Effector CD8-positive, alpha-beta T cell (primary cell): ENCODE measurements around the gene SMG6.

Experiments used
- DNase-seq: peaks from one replicate; lab custom pipeline; 2025; lab: John Stamatoyannopoulos, UW

SMG6 gene

DNA sequence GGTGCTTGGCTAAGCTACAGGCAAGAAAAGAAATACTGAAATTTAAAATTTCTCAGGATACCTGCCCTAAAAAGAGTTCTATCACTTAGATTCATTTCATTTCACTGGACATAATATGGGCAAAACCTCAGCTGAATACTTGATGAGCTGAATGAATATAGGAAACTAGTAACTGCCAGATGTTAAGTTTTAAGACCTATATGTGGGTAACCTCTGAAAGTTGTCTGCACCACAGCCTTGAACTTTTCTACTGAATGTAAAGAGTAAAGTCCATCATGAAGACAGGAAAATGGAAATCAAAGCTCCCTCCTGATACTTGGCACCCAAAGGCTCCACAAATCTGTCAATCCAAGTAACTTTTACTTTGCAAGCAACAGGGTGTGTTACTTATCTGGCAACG, 197.9 kb downstream of the SMG6 start:
- no peak for DNase-seq

- no peak for DNase-seq
These were observed 200.4 kb downstream of the SMG6 start for GRCh38 chr17:2102931-2103809.

- DNase-seq, result peak; percentile 8
These were observed 201.9 kb downstream of the SMG6 start for GRCh38 chr17:2101448-2102257.

DNA sequence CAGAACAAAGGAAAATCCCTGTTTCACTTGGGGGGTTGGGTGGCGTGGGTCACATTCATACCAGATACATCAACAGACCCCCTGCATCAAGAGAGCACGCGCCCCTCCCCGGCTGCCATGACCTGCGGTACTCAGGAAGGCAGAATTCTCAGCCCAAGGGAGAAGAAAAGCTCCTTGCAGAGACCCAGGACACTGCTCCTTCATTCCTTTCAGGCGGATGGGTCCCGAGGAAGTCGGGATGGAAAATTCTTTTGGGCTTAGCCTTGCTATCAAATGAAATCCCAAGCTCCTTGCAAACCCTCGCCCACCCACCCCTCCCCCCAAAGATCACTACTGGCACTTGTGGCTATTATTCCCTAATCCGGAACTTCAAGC, 208.1 kb downstream of the SMG6 start:
- no peak for DNase-seq

GRCh38 chr17:2094891-2095535, 208.6 kb downstream of the SMG6 start:
- no peak for DNase-seq

- no peak for DNase-seq
These were observed 210.2 kb downstream of the SMG6 start for GRCh38 chr17:2093349-2093748.

GRCh38 chr17:2092253-2092652, 211.3 kb downstream of the SMG6 start:
- no peak for DNase-seq

DNA sequence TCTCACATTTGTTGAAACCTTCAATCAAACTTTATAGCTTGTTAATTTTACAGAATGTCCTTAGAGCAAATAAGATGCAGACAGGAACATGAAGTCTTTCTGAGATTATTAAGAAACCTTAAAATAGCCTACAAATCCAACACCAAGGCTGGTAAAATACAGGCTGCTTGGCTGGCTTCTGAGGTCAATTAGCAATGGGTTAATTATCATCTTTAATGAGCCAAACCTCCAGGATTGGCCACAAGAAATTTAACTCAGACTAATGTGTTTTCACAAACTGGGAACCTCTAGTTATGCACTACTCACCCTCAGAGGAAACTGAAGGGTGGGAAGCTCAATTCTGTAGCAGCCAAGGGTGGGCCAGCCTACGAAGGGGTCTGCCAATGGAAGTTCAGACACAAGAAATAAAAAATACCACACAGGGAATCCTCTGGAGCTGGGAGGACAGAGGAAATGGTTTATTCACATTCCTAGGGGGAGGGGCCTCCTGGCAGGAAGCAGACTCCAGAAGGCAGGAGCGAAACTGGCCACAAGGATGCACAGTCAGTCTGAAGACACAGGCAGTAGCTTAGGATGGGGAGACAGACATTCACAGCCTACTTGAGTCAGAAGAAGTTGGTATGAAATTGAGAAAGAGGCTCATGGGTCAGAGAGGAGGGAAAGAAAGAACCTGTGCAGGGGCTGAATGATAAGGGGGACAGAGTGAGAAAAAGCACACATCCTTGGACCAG, 212.6 kb downstream of the SMG6 start:
- no peak for DNase-seq

DNA sequence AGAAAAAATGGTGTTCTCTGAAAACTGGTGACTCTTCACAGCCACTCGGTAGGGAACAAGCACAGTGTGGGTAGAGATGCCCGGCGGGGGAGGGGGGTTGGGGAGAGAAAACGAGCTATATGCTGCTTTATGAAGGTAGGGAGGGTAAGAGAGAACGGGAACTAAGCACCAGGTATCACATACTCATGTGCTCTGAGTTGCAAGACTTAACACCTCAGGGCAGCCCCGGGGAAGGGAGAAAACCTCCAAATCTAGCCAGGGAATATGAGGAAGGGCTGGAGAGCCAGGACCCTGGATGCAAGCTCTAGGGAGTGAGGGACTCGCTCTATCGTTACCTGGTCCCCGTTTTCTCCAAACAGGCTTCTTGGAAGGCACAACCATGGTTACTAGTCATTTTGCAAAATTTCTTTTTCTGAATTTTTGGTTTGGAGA, 213.4 kb downstream of the SMG6 start:
- DNase-seq, result no peak

GRCh38 chr17:2089021-2089422, 214.6 kb downstream of the SMG6 start:
- no peak for DNase-seq

- DNase-seq, result no peak
These were observed 215.9 kb downstream of the SMG6 start for GRCh38 chr17:2087597-2088211.

DNA sequence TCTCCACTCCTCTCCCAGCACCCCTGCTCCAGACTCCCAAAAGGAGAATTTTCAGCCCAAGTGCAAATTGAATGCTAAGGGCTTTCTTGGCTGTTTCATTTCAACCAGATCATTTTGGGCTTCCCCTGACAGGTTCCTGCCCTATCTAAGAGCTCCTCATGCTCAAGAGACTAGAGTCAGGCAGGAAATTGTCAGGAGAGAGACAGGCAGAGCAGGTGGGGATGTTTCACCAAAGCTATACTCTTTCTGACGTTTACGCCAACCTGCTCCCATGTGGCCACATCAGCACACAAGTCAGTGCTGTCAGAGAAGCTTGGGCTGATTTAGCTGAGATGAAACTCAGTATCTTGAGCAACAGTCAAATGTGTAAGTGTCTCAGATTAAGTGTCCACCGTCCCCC, 217.3 kb downstream of the SMG6 start:
- no peak for DNase-seq

- DNase-seq, result no peak
These were observed 218.0 kb downstream of the SMG6 start for GRCh38 chr17:2085648-2085949.

- no peak for DNase-seq
These were observed 218.6 kb downstream of the SMG6 start for GRCh38 chr17:2084766-2085647.

- no peak for DNase-seq
These were observed 219.4 kb downstream of the SMG6 start for GRCh38 chr17:2084036-2084765.

DNA sequence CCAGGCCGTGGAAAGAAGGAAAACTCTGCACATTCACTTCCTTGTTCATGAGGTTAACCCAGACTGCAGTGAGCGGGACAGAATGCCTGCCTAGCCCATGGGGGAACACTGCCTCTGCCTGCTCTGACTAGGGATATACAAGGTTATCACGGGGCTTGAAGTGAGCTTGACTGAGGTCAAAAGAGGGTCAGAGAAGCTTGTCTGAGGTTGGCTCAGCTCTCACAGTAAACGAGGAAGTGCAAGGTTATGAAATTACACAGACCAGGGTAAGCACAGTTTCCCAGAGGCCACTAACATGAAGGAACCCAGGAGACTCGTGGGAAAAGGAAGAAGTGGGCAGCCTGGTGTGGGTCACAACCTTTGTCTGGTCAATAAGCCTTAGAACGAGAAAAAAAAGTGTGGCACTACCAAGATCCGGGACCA, 220.0 kb downstream of the SMG6 start:
- DNase-seq, result no peak

GRCh38 chr17:2082003-2082781, 221.4 kb downstream of the SMG6 start:
- DNase-seq, result no peak

- no peak for DNase-seq
These were observed 222.0 kb downstream of the SMG6 start for GRCh38 chr17:2081564-2081963.

- no peak for DNase-seq
These were observed 226.5 kb downstream of the SMG6 start for GRCh38 chr17:2077040-2077439.
